Spleen (tissue), 11 donors: ENCODE results near the gene ADAM23. TPM values are rescaled to one million over a fixed set of nuclear protein-coding genes. Genes with fewer than 3 reads are reported as not detected.

Source experiments
- DNase-seq: peaks from one replicate; pipeline ENCODE4 v3.0.0-alpha.2; 2020
- H3K27ac ChIP-seq, 8 donors: fragments of 200-600 bp; sonication (generic) in 7 of 8; 1 replicate in 4 of 8; 2 replicates in 4 of 8; pipeline versions ENCODE4 v1.5.0 to v1.8.0; 2016 to 2021; ENCODE audit warnings: inconsistent platforms in 4 of 8, mild to moderate bottlenecking in 4 of 8, moderate library complexity in 1 of 8
- H3K27me3 ChIP-seq, 7 donors: fragments of 200-600 bp; sonication (generic) in 6 of 7; replicated peaks in 1 of 7; 1 replicate in 4 of 7; 2 replicates in 3 of 7; pipeline versions ENCODE4 v1.5.0 to v1.8.0; 2016 to 2021; ENCODE audit warnings: inconsistent platforms in 3 of 7, mild to moderate bottlenecking in 1 of 7
- H3K36me3 ChIP-seq, 6 donors: fragments of 200-600 bp; sonication (generic) in 5 of 6; 1 replicate in 4 of 6; 2 replicates in 2 of 6; pipeline versions ENCODE4 v1.5.0 to v1.8.0; 2016 to 2021; ENCODE audit warnings: inconsistent platforms in 2 of 6
- H3K4me1 ChIP-seq, 6 donors: fragments of 200-600 bp; sonication (generic) in 5 of 6; 1 replicate in 3 of 6; 2 replicates in 3 of 6; pipeline versions ENCODE4 v1.5.0 to v1.8.0; 2016 to 2021; ENCODE audit warnings: inconsistent platforms in 3 of 6
- H3K4me3 ChIP-seq, 8 donors: fragments of 200-600 bp; sonication (generic) in 7 of 8; 1 replicate in 4 of 8; 2 replicates in 4 of 8; pipeline versions ENCODE4 v1.5.0 to v1.8.0; 2016 to 2021; ENCODE audit warnings: inconsistent platforms in 4 of 8, mild to moderate bottlenecking in 4 of 8, moderate library complexity in 2 of 8
- H3K9me3 ChIP-seq, 8 donors: fragments of 200-600 bp; sonication (generic) in 7 of 8; 1 replicate in 4 of 8; 2 replicates in 4 of 8; pipeline versions ENCODE4 v1.5.0 to v1.8.0; 2016 to 2021; ENCODE audit warnings: inconsistent platforms in 4 of 8
- CTCF ChIP-seq, 11 experiments: fragments of 200-600 bp in 7 of 11; fragments of 450-650 bp in 4 of 11; sonication (generic) in 4 of 11; IDR thresholded peaks in 8 of 11; conservative IDR thresholded peaks in 3 of 11; 1 replicate in 7 of 11; 2 replicates in 4 of 11; pipeline versions ENCODE4 v1.4.0 to v1.8.0; 2016 to 2021; ENCODE audit warnings: antibody characterized with exemption in 11 of 11, inconsistent platforms in 4 of 11, mild to moderate bottlenecking in 1 of 11
- POLR2A ChIP-seq, 3 donors: fragments of 450-650 bp; IDR thresholded peaks; one replicate each; pipeline ENCODE4 v1.5.1; 2017; ENCODE audit warnings: antibody characterized with exemption in 3 of 3, mild to moderate bottlenecking in 1 of 3
- POLR2AphosphoS5 ChIP-seq, 3 donors: sonication (generic); formaldehyde crosslinking; IDR thresholded peaks; one replicate each; pipeline ENCODE4 v1.5.1; 2017; ENCODE audit warnings: antibody characterized with exemption in 3 of 3
- WGBS, 5 donors: extraction: QIAGEN DNeasy Blood & Tissue Kit in 3 of 5; methylation state at CpG; one replicate each; pipeline versions ENCODE4 v1.1.5 to v1.1.7; 2013 to 2018; 5-methylcytosine and 5-hydroxymethylcytosine counted together
- intact Hi-C: fragments of 100-400 bp; cut with DNase I; formaldehyde crosslinking; loops from one replicate; pipeline ENCODE4 v1.15.0; 2023; ENCODE audit warnings: low total_unique reads
- polyA plus RNA-seq, 3 donors: library from polyadenylated mRNA; stranded (reverse); fragments of 200-250 nt; gene quantifications; one replicate each; pipeline ENCODE4 v1.2.1, GENCODE V29; 2013
- total RNA-seq, 7 donors: library from RNA; depleted of rRNA in 3 of 7; stranded (reverse); fragments of >200 nt in 3 of 7; fragmentation: NEBNext Ultra II Directional in 4 of 7; extraction: Animal tissue kit (Norgen Biotek cat#: 25700) in 4 of 7; gene quantifications; one replicate each; pipeline versions ENCODE4 v1.1.0 to v1.2.1, GENCODE V29; 2016 to 2021
- donor health status: healthy with polysubstance abuse.
- donor health status: DM: no; HTN: no; CAD: no; lungs with moderate emphysema.
- donor health status: DM: no; HTN: no; CAD: no.
- donor health status: Bipolar disorder and iron deficiency.
- donor health status: healthy.
- donor health status: DM: no; HTN: no; CAD: no.
- donor health status: DM: yes; HTN: yes; CAD: no.

ADAM23 gene
- total and polyA plus RNA-seq, 10 donors, result 0.32 to 2.2 (median 0.86) TPM

- Histone ChIP-seq H3K27ac (no peak overlapping the region), H3K9me3 (no peaks in the 10 kb centered on the region), H3K27me3 (peaks cover 0 to 3% (median 0%) of the 10 kb centered on the region in 7 donors), H3K4me1 (no peaks in the 10 kb centered on the region), H3K4me3 (no peak overlapping the region), H3K36me3 (no peaks in the 10 kb centered on the region)
- WGBS, 5 donors, result 63 to 90% (median 87%) methylated on average over 3 of the region's 3 CpGs
- DNase-seq, result no peak
- intact Hi-C loops, result no loop called here
- TF ChIP-seq POLR2AphosphoS5 (IDR thresholded peaks at IDR 0.05), result no peak
Observed at GRCh38 chr2:206619011-206619410, 175.7 kb downstream of the ADAM23 start.

- intact Hi-C loops, result no loop called here
- peaks cover 0 to 6% (median 0%) of the 10 kb centered on the region in 7 donors for H3K27me3 ChIP-seq
- H3K27ac ChIP-seq, result no peak overlapping the region
- no peaks in the 10 kb centered on the region for H3K9me3 ChIP-seq
- 69 to 86% (median 75%) methylated on average over 2 of the region's 2 CpGs for whole genome bisulfite sequencing, 5 donors
- no peak overlapping the region for H3K4me3 ChIP-seq
- no peaks in the 10 kb centered on the region for H3K4me1 ChIP-seq
- DNase-seq, result no peak
- no peak for TF ChIP-seq POLR2AphosphoS5 (IDR thresholded peaks at IDR 0.05)
- no peak for TF ChIP-seq POLR2A (IDR thresholded peaks at IDR 0.05)
- TF ChIP-seq CTCF (IDR thresholded peaks at IDR 0.05 in 8 of 11, conservative IDR thresholded peaks at IDR 0.05 in 3 of 11), result no peak
- H3K36me3 ChIP-seq, result no peaks in the 10 kb centered on the region
Observed at GRCh38 chr2:206626108-206626507, 182.8 kb downstream of the ADAM23 start.

- peaks cover 0 to 6% (median 0%) of the 10 kb centered on the region in 7 donors for H3K27me3 ChIP-seq
- intact Hi-C loops, result no loop called here
- no peaks in the 10 kb centered on the region for H3K36me3 ChIP-seq
- H3K4me1 ChIP-seq, result no peaks in the 10 kb centered on the region
- H3K27ac ChIP-seq, result no peak overlapping the region
- DNase-seq, result no peak
- no peaks in the 10 kb centered on the region for H3K9me3 ChIP-seq
- no peak overlapping the region for H3K4me3 ChIP-seq
- TF ChIP-seq POLR2AphosphoS5 (IDR thresholded peaks at IDR 0.05) (no peak), POLR2A (IDR thresholded peaks at IDR 0.05) (no peak), CTCF (IDR thresholded peaks at IDR 0.05 in 8 of 11, conservative IDR thresholded peaks at IDR 0.05 in 3 of 11) (no peak)
Observed at GRCh38 chr2:206627632-206628031, 184.3 kb downstream of the ADAM23 start.

GRCh38 chr2:206631340-206631739 lies 188.0 kb downstream of the ADAM23 start:
- Histone ChIP-seq H3K36me3 (no peaks in the 10 kb centered on the region), H3K9me3 (no peaks in the 10 kb centered on the region), H3K4me3 (no peak overlapping the region), H3K27me3 (peaks cover 0 to 5% (median 0%) of the 10 kb centered on the region in 7 donors), H3K27ac (no peak overlapping the region), H3K4me1 (no peaks in the 10 kb centered on the region)
- DNase-seq, result no peak
- WGBS, 5 donors, result 47 to 63% (median 53%) methylated on average over 3 of the region's 3 CpGs
- no peak for TF ChIP-seq CTCF (IDR thresholded peaks at IDR 0.05 in 8 of 11, conservative IDR thresholded peaks at IDR 0.05 in 3 of 11)
- TF ChIP-seq POLR2AphosphoS5 (IDR thresholded peaks at IDR 0.05), result no peak
- no peak for TF ChIP-seq POLR2A (IDR thresholded peaks at IDR 0.05)
- intact Hi-C loops, result no loop called here

GRCh38 chr2:206635015-206635414 lies 191.7 kb downstream of the ADAM23 start:
- H3K27me3 ChIP-seq, result peaks cover 0 to 8% (median 0%) of the 10 kb centered on the region in 7 donors
- no peaks in the 10 kb centered on the region for H3K4me1 ChIP-seq
- WGBS, 5 donors, result 70 to 85% (median 78%) methylated on average over 1 of the region's 1 CpG
- DNase-seq, result no peak
- H3K27ac ChIP-seq, result no peak overlapping the region
- intact Hi-C loops, result no loop called here
- no peaks in the 10 kb centered on the region for H3K36me3 ChIP-seq
- no peak overlapping the region for H3K4me3 ChIP-seq
- no peaks in the 10 kb centered on the region for H3K9me3 ChIP-seq
- TF ChIP-seq POLR2AphosphoS5 (IDR thresholded peaks at IDR 0.05), result no peak
- no peak for TF ChIP-seq POLR2A (IDR thresholded peaks at IDR 0.05)
- no peak for TF ChIP-seq CTCF (IDR thresholded peaks at IDR 0.05 in 8 of 11, conservative IDR thresholded peaks at IDR 0.05 in 3 of 11)
